HTERT RPE-1 (cell line): ENCODE measurements around the gene RNASE9.
"Not testable (repeated sequence)": the region's sequence is repeated elsewhere in the genome, so short reads cannot be mapped to it uniquely, and the experiment has no call there.

Experiments used
- in situ Hi-C: fragments of 300-500 bp; cut with MboI; formaldehyde crosslinking; loops from 4 replicates; pipeline ENCODE4 v1.14.3; 2020; ENCODE audit warnings: low sequenced_read_pairs

RNASE9 gene

GRCh38 chr14:20578325-20578724 lies 17.5 kb upstream of the RNASE9 start:
- in situ Hi-C loops: no loop called here

GRCh38 chr14:20572382-20572990 lies 11.6 kb upstream of the RNASE9 start:
- in situ Hi-C loops: not testable (repeated sequence)

GRCh38 chr14:20570720-20571119 lies 9.9 kb upstream of the RNASE9 start:
- in situ Hi-C loops: not testable (repeated sequence)

GRCh38 chr14:20569865-20570264 lies 9.0 kb upstream of the RNASE9 start:
- in situ Hi-C loops: not testable (repeated sequence)

GRCh38 chr14:20569066-20569465 lies 8.2 kb upstream of the RNASE9 start:
- in situ Hi-C loops: no loop called here

GRCh38 chr14:20568393-20568792 lies 7.5 kb upstream of the RNASE9 start:
- in situ Hi-C loops: no loop called here

GRCh38 chr14:20567199-20567598 lies 6.4 kb upstream of the RNASE9 start:
- in situ Hi-C loops: not testable (repeated sequence)

- in situ Hi-C loops: no loop called here
Observed at GRCh38 chr14:20564501-20564997, 3.7 kb upstream of the RNASE9 start.

GRCh38 chr14:20563971-20564370 lies 3.1 kb upstream of the RNASE9 start:
- in situ Hi-C loops: no loop called here

GRCh38 chr14:20559461-20559904 lies 1.4 kb downstream of the RNASE9 start:
- in situ Hi-C loops: no loop called here

GRCh38 chr14:20557212-20557542 lies 3.7 kb downstream of the RNASE9 start:
- in situ Hi-C loops: no loop called here

- in situ Hi-C loops: no loop called here
Observed at GRCh38 chr14:20556500-20557211, 4.2 kb downstream of the RNASE9 start.

GRCh38 chr14:20555845-20556244 lies 5.0 kb downstream of the RNASE9 start:
- in situ Hi-C loops: no loop called here

- in situ Hi-C loops: no loop called here
Observed at GRCh38 chr14:20553024-20553423, 7.8 kb downstream of the RNASE9 start.

GRCh38 chr14:20551606-20552005 lies 9.2 kb downstream of the RNASE9 start:
- in situ Hi-C loops: no loop called here

GRCh38 chr14:20550926-20551325 lies 9.9 kb downstream of the RNASE9 start:
- in situ Hi-C loops: no loop called here

- in situ Hi-C loops: no loop called here
Observed at GRCh38 chr14:20548414-20549158, 12.3 kb downstream of the RNASE9 start.

- in situ Hi-C loops: no loop called here
Observed at GRCh38 chr14:20546877-20547276, 14.0 kb downstream of the RNASE9 start.

GRCh38 chr14:20539906-20540305 lies 20.9 kb downstream of the RNASE9 start:
- in situ Hi-C loops: no loop called here

- in situ Hi-C loops: no loop called here
Observed at GRCh38 chr14:20530771-20531571, 29.9 kb downstream of the RNASE9 start.

- in situ Hi-C loops: no loop called here
Observed at GRCh38 chr14:20529806-20530205, 31.0 kb downstream of the RNASE9 start.
